Activated B cell treated with CpG ODN at 0.5 μM for 24 hours (primary cell): ENCODE measurements around the gene FZD8. TPM values are rescaled to one million over a fixed set of nuclear protein-coding genes. Genes with fewer than 3 reads are reported as not detected.

ENCODE experiments used
- ATAC-seq: fragments of 200-7000 bp; cut with Tn5 transposase; one replicate; pipeline ENCODE4 v1.10.0; 2021; ENCODE audit warnings: low read depth, mild to moderate bottlenecking, moderate library complexity
- CTCF ChIA-PET: fragments of 350-600 bp; sonication (Branson Sonifier 250); formaldehyde crosslinking; loops from one replicate; lab custom pipeline; 2021; ENCODE audit warnings: antibody characterized with exemption; lab: Charles Lee
- POLR2A ChIA-PET: fragments of 350-600 bp; sonication (Branson Sonifier 250); formaldehyde crosslinking; loops from one replicate; lab custom pipeline; 2021; ENCODE audit warnings: antibody characterized with exemption; lab: Charles Lee
- DNase-seq: peaks from one replicate; pipeline ENCODE4 v3.0.0; 2022
- H3K27ac Mint-ChIP-seq: one replicate; pipeline ENCODE4 v1.8.0; 2020; ENCODE audit warnings: mixed read lengths
- H3K27me3 Mint-ChIP-seq: one replicate; pipeline ENCODE4 v1.8.0; 2021; ENCODE audit warnings: mixed read lengths
- H3K36me3 Mint-ChIP-seq: one replicate; pipeline ENCODE4 v1.8.0; 2021; ENCODE audit warnings: low read depth, mixed read lengths
- H3K4me1 Mint-ChIP-seq: one replicate; pipeline ENCODE4 v1.8.0; 2021; ENCODE audit warnings: mixed read lengths
- H3K4me3 Mint-ChIP-seq: one replicate; pipeline ENCODE4 v1.8.0; 2020; ENCODE audit warnings: mild to moderate bottlenecking, mixed read lengths
- H3K9me3 Mint-ChIP-seq: one replicate; pipeline ENCODE4 v1.8.0; 2020; ENCODE audit warnings: mixed read lengths
- CTCF ChIP-seq: fragments of 200-600 bp; IDR thresholded peaks from one replicate; pipeline ENCODE4 v1.8.0; 2022; ENCODE audit warnings: antibody characterized with exemption, mild to moderate bottlenecking
- intact Hi-C: fragments of 100-400 bp; cut with micrococcal nuclease; formaldehyde crosslinking; loops from one replicate; pipeline ENCODE4 v1.15.1; 2024
- total RNA-seq: library from RNA; stranded (reverse); gene quantifications from 2 replicates; pipeline ENCODE4 v1.2.3, GENCODE V29; 2022

The FZD8 gene
- total RNA-seq, 1 donor from 2014 or later, result 0.22 TPM

- Mint-ChIP-seq H3K27ac (no peak overlapping the region), H3K4me1 (peaks cover 4% of the 10 kb centered on the region), H3K9me3 (peaks cover 6% of the 10 kb centered on the region), H3K36me3 (no peaks in the 10 kb centered on the region), H3K27me3 (peaks cover 25% of the 10 kb centered on the region), H3K4me3 (no peak overlapping the region)
- no peak for ATAC-seq
- no peak for DNase-seq
- TF ChIP-seq CTCF, result no peak
- intact Hi-C loops, result no loop called here
- POLR2A ChIA-PET, result no interaction called here
- CTCF ChIA-PET, result no interaction called here
Observed at GRCh38 chr10:35600193-35600592, 41.9 kb downstream of the FZD8 start.

GRCh38 chr10:35598379-35598778 is 43.7 kb downstream of the FZD8 start:
- H3K27ac Mint-ChIP-seq, result no peak overlapping the region
- no peaks in the 10 kb centered on the region for H3K36me3 Mint-ChIP-seq
- CTCF ChIA-PET, result no interaction called here
- H3K4me3 Mint-ChIP-seq, result no peak overlapping the region
- ATAC-seq (no peak), DNase-seq (no peak)
- POLR2A ChIA-PET, result no interaction called here
- H3K9me3 Mint-ChIP-seq, result peaks cover 6% of the 10 kb centered on the region
- peaks cover 11% of the 10 kb centered on the region for H3K27me3 Mint-ChIP-seq
- intact Hi-C loops, result no loop called here
- TF ChIP-seq CTCF, result no peak
- peaks cover under 1% of the 10 kb centered on the region for H3K4me1 Mint-ChIP-seq

GRCh38 chr10:35595106-35595505 is 47.0 kb downstream of the FZD8 start:
- no peak for DNase-seq
- POLR2A ChIA-PET, result no interaction called here
- Mint-ChIP-seq H3K27ac (no peak overlapping the region), H3K36me3 (peaks cover 2% of the 10 kb centered on the region), H3K27me3 (peaks cover 9% of the 10 kb centered on the region), H3K9me3 (peaks cover 16% of the 10 kb centered on the region), H3K4me1 (no peaks in the 10 kb centered on the region), H3K4me3 (no peak overlapping the region)
- CTCF ChIA-PET, result no interaction called here
- ATAC-seq, result no peak
- intact Hi-C loops, result no loop called here
- no peak for TF ChIP-seq CTCF

- no peak for ATAC-seq
- Mint-ChIP-seq H3K36me3 (peaks cover 2% of the 10 kb centered on the region), H3K27me3 (peaks cover 4% of the 10 kb centered on the region), H3K4me1 (no peaks in the 10 kb centered on the region), H3K27ac (no peak overlapping the region), H3K4me3 (no peak overlapping the region), H3K9me3 (peaks cover 16% of the 10 kb centered on the region)
- DNase-seq, result no peak
- no peak for TF ChIP-seq CTCF
- intact Hi-C loops, result no loop called here
- ChIA-PET POLR2A (no interaction called here), CTCF (interaction anchor here (0.5 kb wide), 1 partner anchor 547 kb away, joined by 3 read pairs; no protein-coding TSS in a partner anchor)
Observed at GRCh38 chr10:35594115-35595079, 47.7 kb downstream of the FZD8 start.

GRCh38 chr10:35592441-35592840 is 49.7 kb downstream of the FZD8 start:
- ChIA-PET CTCF (no interaction called here), POLR2A (no interaction called here)
- no peak overlapping the region for H3K4me3 Mint-ChIP-seq
- peaks cover 16% of the 10 kb centered on the region for H3K9me3 Mint-ChIP-seq
- ATAC-seq (no peak), DNase-seq (no peak)
- intact Hi-C loops, result no loop called here
- peaks cover 2% of the 10 kb centered on the region for H3K36me3 Mint-ChIP-seq
- peaks cover 4% of the 10 kb centered on the region for H3K27me3 Mint-ChIP-seq
- no peaks in the 10 kb centered on the region for H3K4me1 Mint-ChIP-seq
- TF ChIP-seq CTCF, result no peak
- no peak overlapping the region for H3K27ac Mint-ChIP-seq
